C4-2B (cell line): ENCODE results near the gene KCNQ5.

Experiments
- H3K27ac ChIP-seq: fragments of 450-650 bp; 2 replicates; pipeline ENCODE4 v1.5.1; 2017
- ZFX ChIP-seq: fragments of 450-650 bp; IDR thresholded peaks from 2 replicates; pipeline ENCODE4 v1.6.1; 2017
- TF ChIP-seq, protein P1 (sequence below): fragments of 450-650 bp; conservative IDR thresholded peaks from 2 replicates; pipeline ENCODE4 v1.5.1; 2017; ENCODE audit warnings: mild to moderate bottlenecking

KCNQ5 gene

DNA sequence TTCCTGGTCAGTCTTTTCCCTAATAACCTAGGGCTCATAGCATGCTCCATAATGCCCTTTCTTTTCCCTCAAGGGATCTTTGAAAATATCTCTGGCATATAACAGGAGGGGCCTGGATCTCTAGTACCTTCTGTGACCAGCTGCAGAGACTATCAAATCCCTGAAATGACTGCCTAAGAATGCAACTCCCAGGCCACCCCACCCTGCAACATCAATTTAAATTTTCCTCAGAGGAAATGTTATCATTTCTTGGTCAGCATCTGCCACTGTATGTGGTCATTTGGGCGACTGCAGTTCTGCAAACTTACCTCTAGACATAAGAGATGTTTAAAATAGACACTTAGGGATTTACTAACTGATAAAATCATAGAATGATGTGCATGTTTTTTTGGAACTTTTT, 200.2 kb downstream of the KCNQ5 start:
- TF ChIP-seq ZFX: no peak
- TF ChIP-seq, protein P1, sequence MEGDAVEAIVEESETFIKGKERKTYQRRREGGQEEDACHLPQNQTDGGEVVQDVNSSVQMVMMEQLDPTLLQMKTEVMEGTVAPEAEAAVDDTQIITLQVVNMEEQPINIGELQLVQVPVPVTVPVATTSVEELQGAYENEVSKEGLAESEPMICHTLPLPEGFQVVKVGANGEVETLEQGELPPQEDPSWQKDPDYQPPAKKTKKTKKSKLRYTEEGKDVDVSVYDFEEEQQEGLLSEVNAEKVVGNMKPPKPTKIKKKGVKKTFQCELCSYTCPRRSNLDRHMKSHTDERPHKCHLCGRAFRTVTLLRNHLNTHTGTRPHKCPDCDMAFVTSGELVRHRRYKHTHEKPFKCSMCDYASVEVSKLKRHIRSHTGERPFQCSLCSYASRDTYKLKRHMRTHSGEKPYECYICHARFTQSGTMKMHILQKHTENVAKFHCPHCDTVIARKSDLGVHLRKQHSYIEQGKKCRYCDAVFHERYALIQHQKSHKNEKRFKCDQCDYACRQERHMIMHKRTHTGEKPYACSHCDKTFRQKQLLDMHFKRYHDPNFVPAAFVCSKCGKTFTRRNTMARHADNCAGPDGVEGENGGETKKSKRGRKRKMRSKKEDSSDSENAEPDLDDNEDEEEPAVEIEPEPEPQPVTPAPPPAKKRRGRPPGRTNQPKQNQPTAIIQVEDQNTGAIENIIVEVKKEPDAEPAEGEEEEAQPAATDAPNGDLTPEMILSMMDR: no peak
- H3K27ac ChIP-seq: no peak overlapping the region

DNA sequence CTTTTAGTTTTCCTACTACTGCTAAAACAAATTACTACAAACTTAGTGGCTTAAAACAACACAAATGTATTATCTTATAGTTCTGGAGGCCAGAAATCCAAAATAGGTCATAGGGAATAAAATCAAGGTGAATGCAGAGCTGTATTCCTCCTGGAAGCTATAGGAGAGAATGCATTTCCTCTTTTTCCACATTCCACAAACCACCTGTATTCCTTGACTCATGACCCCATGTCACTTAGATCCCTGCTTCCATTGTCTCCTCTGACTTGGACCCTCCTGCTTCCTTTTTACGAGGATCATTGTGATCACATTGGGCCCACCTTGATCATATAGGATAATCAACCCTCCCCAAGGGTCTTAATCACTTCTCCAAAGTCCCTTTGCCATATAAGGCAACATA, 200.8 kb downstream of the KCNQ5 start:
- TF ChIP-seq, protein P1: no peak
- no peak for TF ChIP-seq ZFX

DNA sequence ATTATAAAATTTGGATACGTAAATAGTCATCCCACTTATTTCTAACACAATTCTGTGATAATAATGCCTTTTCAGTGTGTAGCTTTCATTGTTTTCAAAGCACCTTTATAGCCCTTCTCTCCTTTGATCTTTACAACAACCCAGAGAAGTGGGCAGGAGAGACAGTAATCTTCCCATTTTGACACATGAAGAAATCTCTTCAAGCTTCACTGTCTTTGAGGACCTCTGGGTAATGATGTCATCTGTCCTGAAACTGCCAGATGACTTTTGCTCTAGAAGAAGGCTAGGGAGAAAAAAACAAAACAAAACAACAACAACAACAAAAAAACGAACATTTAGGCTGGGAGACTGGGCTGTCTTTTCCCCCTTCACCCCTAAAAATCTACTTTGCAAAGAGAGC, 203.0 kb downstream of the KCNQ5 start:
- TF ChIP-seq ZFX: no peak
- TF ChIP-seq, protein P1: no peak
- H3K27ac ChIP-seq: no peak overlapping the region

More for the DNA sequence above, 200.8 kb downstream of the KCNQ5 start:
- H3K27ac ChIP-seq: no peak overlapping the region

DNA sequence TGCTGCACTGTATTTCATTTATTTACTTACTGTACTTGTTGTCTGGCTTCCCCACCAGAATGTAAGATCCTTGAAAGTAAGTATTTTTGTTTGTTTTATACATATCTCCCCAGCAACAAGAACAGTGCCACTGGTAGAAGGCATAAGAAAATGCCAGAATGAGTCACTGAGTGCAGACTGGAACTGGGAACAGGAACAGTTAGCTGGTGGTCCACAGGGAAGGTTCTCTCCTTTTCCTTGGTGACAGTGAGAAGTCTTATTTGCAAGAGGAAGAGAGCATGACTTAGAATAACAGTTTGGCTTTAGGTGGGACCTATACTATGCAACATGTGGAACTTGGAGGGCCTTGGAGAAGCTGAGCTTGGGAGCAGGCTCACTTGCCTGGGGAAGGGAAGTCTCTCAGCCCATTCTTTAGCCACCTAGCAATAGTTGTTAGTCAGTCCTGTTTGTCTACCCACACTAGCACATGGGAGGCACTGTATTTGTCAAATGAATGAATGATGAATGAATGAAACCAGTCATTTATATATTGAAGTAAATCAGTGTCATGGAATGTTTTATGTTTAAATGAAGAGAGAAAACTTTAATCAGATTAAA, 203.5 kb downstream of the KCNQ5 start:
- H3K27ac ChIP-seq: no peak overlapping the region
- TF ChIP-seq ZFX: no peak
- TF ChIP-seq, protein P1: no peak

DNA sequence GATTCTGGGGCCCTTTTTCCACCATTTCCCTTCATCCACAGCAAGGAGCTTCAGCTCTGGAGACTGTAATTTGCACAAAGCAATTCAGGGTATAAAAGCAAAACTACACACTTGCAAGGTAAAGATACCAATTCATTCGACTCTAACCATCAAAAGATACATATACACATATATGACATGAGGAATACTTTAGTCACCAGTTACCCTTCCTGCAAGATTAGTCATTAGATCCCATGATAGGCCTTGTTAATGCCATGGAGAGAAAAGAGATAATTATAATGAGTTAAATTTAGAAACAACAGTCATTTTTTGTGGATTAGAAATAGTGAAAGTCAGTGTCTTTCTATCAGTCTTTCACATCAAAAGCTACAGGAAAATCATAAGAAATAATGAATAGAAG, 204.2 kb downstream of the KCNQ5 start:
- no peak overlapping the region for H3K27ac ChIP-seq
- no peak for TF ChIP-seq ZFX
- TF ChIP-seq, protein P1: no peak

DNA sequence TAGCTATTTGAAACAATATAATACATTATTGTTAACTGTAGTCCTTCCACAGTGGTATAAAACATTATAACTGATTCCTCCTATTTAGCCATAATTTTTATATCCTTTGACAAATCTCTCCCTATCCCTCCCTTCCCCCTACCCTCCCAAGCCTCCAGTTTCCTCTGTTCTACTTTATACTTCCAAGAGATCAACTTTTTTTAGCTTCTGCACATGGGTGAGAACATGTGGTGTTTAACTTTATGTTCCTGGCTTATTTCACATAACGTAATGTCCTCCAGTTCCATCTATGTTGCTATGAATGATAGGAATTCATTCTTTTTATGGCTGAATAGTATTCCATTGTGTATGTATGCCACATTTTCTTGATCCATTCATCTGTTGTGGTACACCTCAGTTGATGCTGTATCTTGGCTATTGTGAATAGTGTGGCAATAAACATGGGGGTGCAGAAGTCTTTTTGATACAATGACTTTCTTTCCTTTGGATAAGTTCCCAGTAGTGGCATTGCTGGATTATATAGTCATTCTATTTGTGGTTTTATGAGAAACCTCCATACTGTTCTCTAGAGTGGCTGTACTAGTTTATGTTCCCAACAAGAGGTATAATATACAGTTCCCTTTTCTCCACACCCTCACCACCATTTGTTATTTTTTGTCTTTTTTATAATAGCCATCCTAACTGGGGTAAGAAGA, 205.0 kb downstream of the KCNQ5 start:
- H3K27ac ChIP-seq: no peak overlapping the region
- TF ChIP-seq, protein P1: no peak
- TF ChIP-seq ZFX: no peak

DNA sequence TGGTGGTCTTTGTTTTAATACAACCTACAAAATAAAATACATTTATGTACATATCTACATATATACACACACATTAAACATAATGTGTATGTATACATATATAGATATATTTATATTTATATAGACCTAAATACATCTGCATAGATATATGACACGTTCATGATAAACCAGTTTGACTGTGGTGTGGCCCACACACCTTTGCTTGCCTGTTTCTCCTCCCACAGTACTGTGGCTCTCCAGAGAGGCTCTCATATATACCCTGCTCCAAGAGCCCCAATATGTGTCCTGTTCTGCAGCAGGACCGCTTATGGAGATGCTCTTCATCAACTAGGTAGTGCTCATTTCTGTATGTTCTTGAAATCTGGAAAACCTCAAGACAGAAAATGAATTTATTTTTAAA, 207.0 kb downstream of the KCNQ5 start:
- TF ChIP-seq ZFX: no peak
- TF ChIP-seq, protein P1: no peak
- no peak overlapping the region for H3K27ac ChIP-seq
